ENCODE measurements around the gene ANKRD62.

DNA sequence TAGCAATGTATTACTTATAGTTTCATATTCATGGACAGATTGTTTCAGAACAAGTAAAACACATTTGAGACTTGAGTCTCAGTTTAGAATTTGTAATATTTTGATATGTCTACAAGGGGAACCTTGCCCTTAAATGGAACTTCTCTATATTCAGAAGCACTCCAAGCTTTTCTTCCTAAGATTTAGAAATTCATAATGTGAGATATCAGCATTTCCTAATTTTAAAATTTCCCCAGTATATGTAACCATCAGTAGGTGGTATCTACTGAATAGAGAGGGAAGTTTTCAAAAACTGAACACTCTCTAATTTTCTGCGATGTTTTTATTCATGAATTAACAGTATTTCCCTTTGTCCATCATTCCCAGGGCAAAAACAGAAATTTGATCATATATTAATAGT is 7.6 kb downstream of the ANKRD62 start:
- TF ChIP-seq, protein P1, sequence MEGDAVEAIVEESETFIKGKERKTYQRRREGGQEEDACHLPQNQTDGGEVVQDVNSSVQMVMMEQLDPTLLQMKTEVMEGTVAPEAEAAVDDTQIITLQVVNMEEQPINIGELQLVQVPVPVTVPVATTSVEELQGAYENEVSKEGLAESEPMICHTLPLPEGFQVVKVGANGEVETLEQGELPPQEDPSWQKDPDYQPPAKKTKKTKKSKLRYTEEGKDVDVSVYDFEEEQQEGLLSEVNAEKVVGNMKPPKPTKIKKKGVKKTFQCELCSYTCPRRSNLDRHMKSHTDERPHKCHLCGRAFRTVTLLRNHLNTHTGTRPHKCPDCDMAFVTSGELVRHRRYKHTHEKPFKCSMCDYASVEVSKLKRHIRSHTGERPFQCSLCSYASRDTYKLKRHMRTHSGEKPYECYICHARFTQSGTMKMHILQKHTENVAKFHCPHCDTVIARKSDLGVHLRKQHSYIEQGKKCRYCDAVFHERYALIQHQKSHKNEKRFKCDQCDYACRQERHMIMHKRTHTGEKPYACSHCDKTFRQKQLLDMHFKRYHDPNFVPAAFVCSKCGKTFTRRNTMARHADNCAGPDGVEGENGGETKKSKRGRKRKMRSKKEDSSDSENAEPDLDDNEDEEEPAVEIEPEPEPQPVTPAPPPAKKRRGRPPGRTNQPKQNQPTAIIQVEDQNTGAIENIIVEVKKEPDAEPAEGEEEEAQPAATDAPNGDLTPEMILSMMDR (IDR thresholded peaks at IDR 0.05) = no peak
- TF ChIP-seq POLR2A (IDR thresholded peaks at IDR 0.05) = no peak
